HCT116 (cell line): ENCODE results near the gene ESRRA. TPM values are rescaled to one million over a fixed set of nuclear protein-coding genes. Genes with fewer than 3 reads are reported as not detected.

Experiments used
- ATAC-seq: fragments of 200-7000 bp; cut with Tn5 transposase; 2 replicates; pipeline ENCODE4 v1.9.1; 2020; ENCODE audit warnings: mild to moderate bottlenecking, moderate library complexity
- BruUV-seq: library from RNA; stranded (reverse); fragments of 400-500 nt; replicated peaks from 2 replicates; lab custom pipeline; 2021; lab: Mats Ljungman, UMichigan
- CTCF ChIA-PET: fragments of 300-600 bp; sonication (Branson Sonifier 250); formaldehyde crosslinking; loops from one replicate; lab custom pipeline; 2021; ENCODE audit warnings: antibody characterized with exemption; lab: Charles Lee
- POLR2A ChIA-PET: fragments of 300-600, 350-600 bp; sonication (Branson Sonifier 250); formaldehyde crosslinking; loops from one replicate; lab custom pipeline; 2021; ENCODE audit warnings: antibody characterized with exemption; lab: Charles Lee
- RAD21 ChIA-PET, 2 experiments: fragments of 300-600 bp; sonication (Branson Sonifier 250); formaldehyde crosslinking; loops; one replicate each; lab custom pipeline; 2023; ENCODE audit warnings: low total read pairs in 2 of 2; ENCODE audit not compliant: uncharacterized antibody in 2 of 2, unreplicated experiment in 2 of 2, low non-redundant PET in 1 of 2; lab: Charles Lee
- DNase-seq: peaks from one replicate; pipeline ENCODE4 v3.0.0-alpha.2; 2010; ENCODE audit warnings: low read depth, low spot score
- H2AFZ ChIP-seq: fragments of 200-600 bp; shearing (Covaris generic), sonication (generic); 2 replicates; pipeline ENCODE4 v1.6.1; 2017; ENCODE audit warnings: low read depth, mixed run types, mixed read lengths, antibody characterized with exemption, low read length; ENCODE audit not compliant: poor library complexity, severe bottlenecking
- H3K27ac ChIP-seq: 2 replicates; pipeline ENCODE4 v1.5.1; 2012; ENCODE audit warnings: low read depth, low read length
- H3K27me3 ChIP-seq: fragments of 200-600 bp; sonication (generic); 2 replicates; pipeline ENCODE4 v1.6.1; 2016; ENCODE audit warnings: mixed run types, low read length, mixed read lengths; ENCODE audit not compliant: insufficient read depth
- H3K36me3 ChIP-seq, 2 experiments: fragments of 200-500 bp in 1 of 2; fragments of 200-600 bp in 1 of 2; sonication (Bioruptor generic) in 1 of 2; sonication (generic) in 1 of 2; 2 replicates each; pipeline versions ENCODE4 v1.5.1 to v1.6.1; 2014 to 2016; ENCODE audit warnings: low read length in 2 of 2, inconsistent platforms in 1 of 2, mixed read lengths in 1 of 2, mixed run types in 1 of 2; ENCODE audit not compliant: insufficient read depth in 2 of 2, control insufficient read depth in 1 of 2
- H3K4me1 ChIP-seq, 2 experiments: fragments of 200-600 bp in 1 of 2; sonication (generic) in 1 of 2; 2 replicates each; pipeline versions ENCODE4 v1.5.1 to v1.6.1; 2012 to 2017; ENCODE audit warnings: low read length in 2 of 2, inconsistent platforms in 1 of 2, mild to moderate bottlenecking in 1 of 2, mixed read lengths in 1 of 2, mixed run types in 1 of 2, moderate library complexity in 1 of 2; ENCODE audit not compliant: insufficient read depth in 2 of 2, control insufficient read depth in 1 of 2
- H3K4me2 ChIP-seq: fragments of 200-600 bp; sonication (generic); 2 replicates; pipeline ENCODE4 v1.6.1; 2017; ENCODE audit warnings: mixed run types, low read length, mixed read lengths
- H3K4me3 ChIP-seq, 2 experiments: fragments of 200-600 bp in 1 of 2; sonication (generic) in 1 of 2; replicated peaks in 1 of 2; 2 replicates each; pipeline ENCODE4 v1.5.1; 2011 to 2016; ENCODE audit warnings: low read length in 2 of 2, control low read depth in 1 of 2, low read depth in 1 of 2, mild to moderate bottlenecking in 1 of 2, mixed read lengths in 1 of 2, mixed run types in 1 of 2
- H3K79me2 ChIP-seq: fragments of 200-600 bp; sonication (generic); 2 replicates; pipeline ENCODE4 v1.6.1; 2017; ENCODE audit warnings: mild to moderate bottlenecking, mixed run types, low read length, moderate library complexity, mixed read lengths; ENCODE audit not compliant: insufficient read depth
- H3K9ac ChIP-seq: fragments of 200-600 bp; sonication (generic); 2 replicates; pipeline ENCODE4 v1.6.1; 2016; ENCODE audit warnings: low read length, mixed read lengths
- H3K9me2 ChIP-seq: fragments of 200-600 bp; sonication (generic), shearing (Covaris generic); 2 replicates; pipeline ENCODE4 v1.6.1; 2017; ENCODE audit warnings: mixed run types, mild to moderate bottlenecking, moderate library complexity; ENCODE audit not compliant: insufficient read depth
- H3K9me3 ChIP-seq, 2 experiments: fragments of 200-500 bp in 1 of 2; fragments of 200-600 bp in 1 of 2; sonication (Bioruptor generic) in 1 of 2; sonication (generic) in 1 of 2; 2 replicates each; pipeline ENCODE4 v1.6.1; 2014 to 2017; ENCODE audit warnings: low read length in 2 of 2, mixed read lengths in 2 of 2, inconsistent platforms in 1 of 2, low read depth in 1 of 2, mild to moderate bottlenecking in 1 of 2, mixed run types in 1 of 2, moderate library complexity in 1 of 2; ENCODE audit not compliant: control insufficient read depth in 1 of 2, insufficient read depth in 1 of 2
- H4K20me1 ChIP-seq: fragments of 200-600 bp; sonication (generic), shearing (Covaris generic); 2 replicates; pipeline ENCODE4 v1.6.1; 2017; ENCODE audit warnings: mixed run types, mild to moderate bottlenecking, moderate library complexity; ENCODE audit not compliant: insufficient read depth
- CBX3 ChIP-seq: IDR thresholded peaks from 2 replicates; pipeline ENCODE4 v1.6.1; 2012; ENCODE audit warnings: low read depth
- CEBPB ChIP-seq: IDR thresholded peaks from 2 replicates; pipeline ENCODE4 v1.6.1; 2012; ENCODE audit warnings: low read depth
- EGR1 ChIP-seq: IDR thresholded peaks from 2 replicates; pipeline ENCODE4 v1.6.1; 2012; ENCODE audit warnings: low read depth
- ELF1 ChIP-seq: IDR thresholded peaks from 2 replicates; pipeline ENCODE4 v1.6.1; 2012; ENCODE audit warnings: low read depth, borderline replicate concordance
- EZH2 ChIP-seq: fragments of 200-600 bp; sonication (generic); IDR thresholded peaks from 2 replicates; pipeline ENCODE4 v1.6.1; 2017; ENCODE audit warnings: antibody characterized with exemption, mixed run types
- EZH2phosphoT487 ChIP-seq: fragments of 200-600 bp; IDR thresholded peaks from 2 replicates; pipeline ENCODE4 v1.6.1; 2018; ENCODE audit warnings: antibody characterized with exemption, borderline replicate concordance
- FOSL1 ChIP-seq: IDR thresholded peaks from 2 replicates; pipeline ENCODE4 v1.6.1; 2012; ENCODE audit warnings: low read depth
- JUND ChIP-seq: IDR thresholded peaks from 2 replicates; pipeline ENCODE4 v1.6.1; 2012
- POLR2AphosphoS5 ChIP-seq: IDR thresholded peaks from 2 replicates; pipeline ENCODE4 v1.6.1; 2011; ENCODE audit warnings: mild to moderate bottlenecking, low read depth, low read length, moderate library complexity
- SIN3A ChIP-seq: IDR thresholded peaks from 2 replicates; pipeline ENCODE4 v1.6.1; 2012; ENCODE audit warnings: low read depth
- YY1 ChIP-seq: IDR thresholded peaks from 2 replicates; pipeline ENCODE4 v1.6.1; 2011; ENCODE audit warnings: low read length, low read depth, moderate library complexity, mild to moderate bottlenecking; ENCODE audit not compliant: insufficient replicate concordance; ENCODE audit errors: extremely low read depth
- ZBTB33 ChIP-seq: IDR thresholded peaks from 2 replicates; pipeline ENCODE4 v1.6.1; 2011; ENCODE audit warnings: mild to moderate bottlenecking, low read length, moderate library complexity; ENCODE audit not compliant: insufficient replicate concordance; ENCODE audit errors: extremely low read depth
- intact Hi-C: fragments of 100-400 bp; cut with micrococcal nuclease; formaldehyde crosslinking; loops from 2 replicates; pipeline ENCODE4 v1.10.0; 2022
- total RNA-seq: library from RNA; stranded (reverse); gene quantifications from one replicate; pipeline ENCODE4 v1.2.1, GENCODE V29; 2021; ENCODE audit not compliant: unreplicated experiment
- TF ChIP-seq, protein P1 (sequence below): IDR thresholded peaks from 2 replicates; pipeline ENCODE4 v1.6.1; 2012; ENCODE audit warnings: low read depth

The ESRRA gene
- total RNA-seq, 1 experiment from 2014 or later = 62.7 TPM

DNA sequence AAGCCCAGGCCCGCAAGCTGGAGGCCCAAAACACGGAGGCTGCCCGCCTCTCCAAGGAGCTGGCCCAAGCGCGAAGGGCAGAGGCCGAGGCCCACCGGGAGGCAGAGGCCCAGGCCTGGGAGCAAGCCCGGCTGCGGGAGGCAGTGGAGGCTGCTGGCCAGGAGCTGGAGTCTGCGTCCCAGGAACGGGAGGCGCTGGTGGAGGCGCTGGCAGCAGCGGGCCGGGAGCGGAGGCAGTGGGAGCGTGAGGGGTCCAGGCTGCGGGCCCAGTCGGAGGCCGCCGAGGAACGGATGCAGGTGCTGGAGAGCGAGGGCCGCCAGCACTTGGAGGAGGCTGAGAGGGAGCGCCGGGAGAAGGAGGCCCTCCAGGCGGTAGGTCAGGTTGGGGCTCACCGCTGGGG is 39.5 kb downstream of the ESRRA start (continued):
- no peak for TF ChIP-seq EGR1

DNA sequence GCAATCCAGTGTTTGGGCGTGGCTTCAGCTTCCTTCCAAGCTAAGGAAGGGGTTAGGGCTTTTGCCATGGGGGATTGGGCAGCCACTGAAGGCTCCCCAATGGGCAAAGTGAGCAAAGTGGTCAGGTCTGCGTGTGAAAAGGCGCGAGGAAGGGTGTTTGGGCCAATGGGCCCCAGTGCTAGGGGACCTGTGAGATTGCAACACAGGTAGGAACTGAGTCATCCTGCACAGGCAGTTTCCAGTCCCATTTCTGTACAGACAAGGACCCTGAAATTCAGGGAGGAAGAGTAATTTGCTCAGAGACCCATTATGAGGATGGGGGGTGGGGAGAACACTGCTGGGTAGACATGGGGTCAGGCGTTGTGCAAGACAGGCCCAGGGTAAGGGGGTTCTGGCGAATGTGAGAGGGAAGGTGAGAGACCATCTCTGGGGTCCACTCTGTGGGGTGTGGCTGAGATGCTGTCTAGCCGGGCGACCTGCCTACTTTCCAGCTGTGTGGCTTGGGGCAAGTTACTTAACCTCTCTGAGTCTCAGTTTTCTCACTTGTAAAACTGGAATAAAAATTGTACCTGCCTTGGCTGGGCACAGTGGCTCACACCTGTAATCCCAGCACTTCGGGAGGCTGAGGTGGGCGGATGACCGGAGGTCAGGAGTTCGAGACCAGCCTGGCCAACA is 42.0 kb downstream of the ESRRA start:
- H3K27me3 ChIP-seq = no peaks in the 10 kb centered on the region
- H3K79me2 ChIP-seq = no peaks in the 10 kb centered on the region
- no peak overlapping the region for H3K4me3 ChIP-seq
- no peaks in the 10 kb centered on the region for H3K36me3 ChIP-seq
- BruUV-seq = no TSS peak
- no peak overlapping the region for H3K9ac ChIP-seq
- peaks cover 8 to 22% of the 10 kb centered on the region in 2 experiments; a peak in 3 of 4 replicates for H3K4me1 ChIP-seq
- ChIA-PET RAD21 (no interaction called here), POLR2A (interaction anchor here (1.3 kb wide), 1 partner anchor 30 kb away, joined by 4 read pairs; the partner anchor contains the start of genes PRDX5 and TRMT112), CTCF (interaction anchor here (1.0 kb wide), 1 partner anchor 8 kb away, joined by 3 read pairs; no protein-coding TSS in a partner anchor)
- H2AFZ ChIP-seq = no peak overlapping the region
- no peak for DNase-seq
- no peaks in the 10 kb centered on the region for H3K9me3 ChIP-seq
- H3K9me2 ChIP-seq = no peaks in the 10 kb centered on the region
- peak overlapping the region; percentile 39; the same call in 1 of the 2 replicates for H3K4me2 ChIP-seq
- H4K20me1 ChIP-seq = no peaks in the 10 kb centered on the region
- intact Hi-C loops = no loop called here
- no peak overlapping the region for H3K27ac ChIP-seq
- no peak for ATAC-seq
- TF ChIP-seq FOSL1 (no peak), ELF1 (no peak), JUND (no peak), CBX3 (no peak), CEBPB (no peak), EZH2phosphoT487 (no peak), SIN3A (no peak), ZBTB33 (no peak), EGR1 (no peak), YY1 (no peak), POLR2AphosphoS5 (no peak), EZH2 (no peak)
- TF ChIP-seq, protein P1, sequence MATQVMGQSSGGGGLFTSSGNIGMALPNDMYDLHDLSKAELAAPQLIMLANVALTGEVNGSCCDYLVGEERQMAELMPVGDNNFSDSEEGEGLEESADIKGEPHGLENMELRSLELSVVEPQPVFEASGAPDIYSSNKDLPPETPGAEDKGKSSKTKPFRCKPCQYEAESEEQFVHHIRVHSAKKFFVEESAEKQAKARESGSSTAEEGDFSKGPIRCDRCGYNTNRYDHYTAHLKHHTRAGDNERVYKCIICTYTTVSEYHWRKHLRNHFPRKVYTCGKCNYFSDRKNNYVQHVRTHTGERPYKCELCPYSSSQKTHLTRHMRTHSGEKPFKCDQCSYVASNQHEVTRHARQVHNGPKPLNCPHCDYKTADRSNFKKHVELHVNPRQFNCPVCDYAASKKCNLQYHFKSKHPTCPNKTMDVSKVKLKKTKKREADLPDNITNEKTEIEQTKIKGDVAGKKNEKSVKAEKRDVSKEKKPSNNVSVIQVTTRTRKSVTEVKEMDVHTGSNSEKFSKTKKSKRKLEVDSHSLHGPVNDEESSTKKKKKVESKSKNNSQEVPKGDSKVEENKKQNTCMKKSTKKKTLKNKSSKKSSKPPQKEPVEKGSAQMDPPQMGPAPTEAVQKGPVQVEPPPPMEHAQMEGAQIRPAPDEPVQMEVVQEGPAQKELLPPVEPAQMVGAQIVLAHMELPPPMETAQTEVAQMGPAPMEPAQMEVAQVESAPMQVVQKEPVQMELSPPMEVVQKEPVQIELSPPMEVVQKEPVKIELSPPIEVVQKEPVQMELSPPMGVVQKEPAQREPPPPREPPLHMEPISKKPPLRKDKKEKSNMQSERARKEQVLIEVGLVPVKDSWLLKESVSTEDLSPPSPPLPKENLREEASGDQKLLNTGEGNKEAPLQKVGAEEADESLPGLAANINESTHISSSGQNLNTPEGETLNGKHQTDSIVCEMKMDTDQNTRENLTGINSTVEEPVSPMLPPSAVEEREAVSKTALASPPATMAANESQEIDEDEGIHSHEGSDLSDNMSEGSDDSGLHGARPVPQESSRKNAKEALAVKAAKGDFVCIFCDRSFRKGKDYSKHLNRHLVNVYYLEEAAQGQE = no peak
- TF ChIP-seq, all 23 proteins: peak for 0
